Measurements from ENCODE around the gene SDR42E2. TPM values are rescaled to one million over a fixed set of nuclear protein-coding genes. Genes with fewer than 3 reads are reported as not detected.

The SDR42E2 gene
- polyA plus RNA-seq, 1 of the 3 experiments (the other 2 are of a cell fraction): not detected

DNA sequence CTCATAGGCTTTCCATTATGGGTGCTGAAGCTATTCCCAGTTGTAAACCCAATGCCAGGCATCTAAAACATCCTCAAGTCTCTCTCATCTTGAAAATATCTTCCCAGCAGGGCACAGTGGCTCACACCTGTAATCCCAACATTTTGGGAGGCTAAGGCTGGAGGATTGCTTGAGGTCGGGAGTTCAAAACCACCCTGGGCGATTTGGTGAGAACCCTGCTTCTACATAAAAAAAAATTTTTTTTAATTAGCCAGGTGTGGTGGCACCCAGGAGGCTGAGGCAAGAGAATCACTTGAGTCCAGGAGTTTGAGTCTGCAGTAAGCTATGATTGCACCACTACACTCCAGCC lies 30.7 kb downstream of the SDR42E2 start:
- Histone ChIP-seq H3K9me2 (no peaks in the 10 kb centered on the region), H3K36me3 (replicated peaks in 1 of 2; ENCODE audit: control insufficient read depth in 1 of 2, insufficient read depth in 2 of 2, low read length in 1 of 2) (no peaks in the 10 kb centered on the region), H3K4me2 (no peak overlapping the region), H3K27me3 (ENCODE audit: insufficient read depth) (no peaks in the 10 kb centered on the region), H3K4me3 (ENCODE audit: low read depth in 2 of 2, low read length in 1 of 2) (no peak overlapping the region), H3F3A (replicated peaks; ENCODE audit: insufficient read depth) (peaks cover 23% of the 10 kb centered on the region), H3K9ac (no peak overlapping the region), H3K9me3 (no peaks in the 10 kb centered on the region), H2AFZ (ENCODE audit: low read depth) (no peak overlapping the region), H4K20me1 (ENCODE audit: insufficient read depth) (no peaks in the 10 kb centered on the region), H3K79me2 (ENCODE audit: insufficient read depth) (no peaks in the 10 kb centered on the region), H3K27ac (ENCODE audit: low read depth in 2 of 2, low read length in 1 of 2) (no peak overlapping the region), H3K4me1 (ENCODE audit: control insufficient read depth in 1 of 2, insufficient read depth in 2 of 2, low read depth in 1 of 2, low read length in 1 of 2) (peaks cover 3 to 26% of the 10 kb centered on the region in 2 experiments; a peak in 2 of 4 replicates)
- 83% methylated on average over 2 of the region's 2 CpGs for WGBS (ENCODE audit: low lambda C conversion rate)
- TF ChIP-seq RAD21 (IDR thresholded peaks at IDR 0.05; ENCODE audit: low read length): no peak
- TF ChIP-seq, protein P1, sequence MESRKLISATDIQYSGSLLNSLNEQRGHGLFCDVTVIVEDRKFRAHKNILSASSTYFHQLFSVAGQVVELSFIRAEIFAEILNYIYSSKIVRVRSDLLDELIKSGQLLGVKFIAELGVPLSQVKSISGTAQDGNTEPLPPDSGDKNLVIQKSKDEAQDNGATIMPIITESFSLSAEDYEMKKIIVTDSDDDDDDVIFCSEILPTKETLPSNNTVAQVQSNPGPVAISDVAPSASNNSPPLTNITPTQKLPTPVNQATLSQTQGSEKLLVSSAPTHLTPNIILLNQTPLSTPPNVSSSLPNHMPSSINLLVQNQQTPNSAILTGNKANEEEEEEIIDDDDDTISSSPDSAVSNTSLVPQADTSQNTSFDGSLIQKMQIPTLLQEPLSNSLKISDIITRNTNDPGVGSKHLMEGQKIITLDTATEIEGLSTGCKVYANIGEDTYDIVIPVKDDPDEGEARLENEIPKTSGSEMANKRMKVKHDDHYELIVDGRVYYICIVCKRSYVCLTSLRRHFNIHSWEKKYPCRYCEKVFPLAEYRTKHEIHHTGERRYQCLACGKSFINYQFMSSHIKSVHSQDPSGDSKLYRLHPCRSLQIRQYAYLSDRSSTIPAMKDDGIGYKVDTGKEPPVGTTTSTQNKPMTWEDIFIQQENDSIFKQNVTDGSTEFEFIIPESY (IDR thresholded peaks at IDR 0.05; ENCODE audit: borderline replicate concordance, low read depth): no peak
- no peak for TF ChIP-seq EZH2phosphoT487 (IDR thresholded peaks at IDR 0.05; ENCODE audit: borderline replicate concordance, low read depth)
- TF ChIP-seq FOXM1 (IDR thresholded peaks at IDR 0.05; ENCODE audit: low read depth): no peak
- no peak for TF ChIP-seq TAF1 (IDR thresholded peaks at IDR 0.05; ENCODE audit: borderline replicate concordance, low read depth, low read length)
- TF ChIP-seq POLR2AphosphoS5 (IDR thresholded peaks at IDR 0.05; ENCODE audit: low read depth, low read length): no peak
- no peak for TF ChIP-seq CHD2 (IDR thresholded peaks at IDR 0.05; ENCODE audit: low read length, partially characterized antibody)
- TF ChIP-seq, protein P2, sequence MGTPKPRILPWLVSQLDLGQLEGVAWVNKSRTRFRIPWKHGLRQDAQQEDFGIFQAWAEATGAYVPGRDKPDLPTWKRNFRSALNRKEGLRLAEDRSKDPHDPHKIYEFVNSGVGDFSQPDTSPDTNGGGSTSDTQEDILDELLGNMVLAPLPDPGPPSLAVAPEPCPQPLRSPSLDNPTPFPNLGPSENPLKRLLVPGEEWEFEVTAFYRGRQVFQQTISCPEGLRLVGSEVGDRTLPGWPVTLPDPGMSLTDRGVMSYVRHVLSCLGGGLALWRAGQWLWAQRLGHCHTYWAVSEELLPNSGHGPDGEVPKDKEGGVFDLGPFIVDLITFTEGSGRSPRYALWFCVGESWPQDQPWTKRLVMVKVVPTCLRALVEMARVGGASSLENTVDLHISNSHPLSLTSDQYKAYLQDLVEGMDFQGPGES (IDR thresholded peaks at IDR 0.05; ENCODE audit: low read depth, low read length): no peak
- no peak for TF ChIP-seq ELF1 (IDR thresholded peaks at IDR 0.05)
- TF ChIP-seq GABPA (IDR thresholded peaks at IDR 0.05; ENCODE audit: low read depth): no peak
- no peak for TF ChIP-seq YY1 (IDR thresholded peaks at IDR 0.05; ENCODE audit: low read depth)
- TF ChIP-seq, protein P3, sequence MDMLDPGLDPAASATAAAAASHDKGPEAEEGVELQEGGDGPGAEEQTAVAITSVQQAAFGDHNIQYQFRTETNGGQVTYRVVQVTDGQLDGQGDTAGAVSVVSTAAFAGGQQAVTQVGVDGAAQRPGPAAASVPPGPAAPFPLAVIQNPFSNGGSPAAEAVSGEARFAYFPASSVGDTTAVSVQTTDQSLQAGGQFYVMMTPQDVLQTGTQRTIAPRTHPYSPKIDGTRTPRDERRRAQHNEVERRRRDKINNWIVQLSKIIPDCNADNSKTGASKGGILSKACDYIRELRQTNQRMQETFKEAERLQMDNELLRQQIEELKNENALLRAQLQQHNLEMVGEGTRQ (IDR thresholded peaks at IDR 0.05; ENCODE audit: borderline replicate concordance, low read depth, low read length): no peak
- no peak for TF ChIP-seq USF1 (IDR thresholded peaks at IDR 0.05; ENCODE audit: borderline replicate concordance, low read depth)
- TF ChIP-seq EP300 (IDR thresholded peaks at IDR 0.05; ENCODE audit: borderline replicate concordance in 1 of 2, low read depth in 1 of 2, low read length in 1 of 2): no peak
- TF ChIP-seq, protein P4, sequence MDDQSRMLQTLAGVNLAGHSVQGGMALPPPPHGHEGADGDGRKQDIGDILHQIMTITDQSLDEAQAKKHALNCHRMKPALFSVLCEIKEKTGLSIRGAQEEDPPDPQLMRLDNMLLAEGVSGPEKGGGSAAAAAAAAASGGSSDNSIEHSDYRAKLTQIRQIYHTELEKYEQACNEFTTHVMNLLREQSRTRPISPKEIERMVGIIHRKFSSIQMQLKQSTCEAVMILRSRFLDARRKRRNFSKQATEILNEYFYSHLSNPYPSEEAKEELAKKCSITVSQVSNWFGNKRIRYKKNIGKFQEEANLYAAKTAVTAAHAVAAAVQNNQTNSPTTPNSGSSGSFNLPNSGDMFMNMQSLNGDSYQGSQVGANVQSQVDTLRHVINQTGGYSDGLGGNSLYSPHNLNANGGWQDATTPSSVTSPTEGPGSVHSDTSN (IDR thresholded peaks at IDR 0.05): no peak
- no peak for TF ChIP-seq NFIC (IDR thresholded peaks at IDR 0.05; ENCODE audit: borderline replicate concordance)
- TF ChIP-seq FOXJ3 (CRISPR knock-in tag; IDR thresholded peaks at IDR 0.05): no peak
- no peak for TF ChIP-seq FOSL2 (IDR thresholded peaks at IDR 0.05; ENCODE audit: borderline replicate concordance, low read depth)
- no peak for TF ChIP-seq TEAD4 (IDR thresholded peaks at IDR 0.05; ENCODE audit: borderline replicate concordance, insufficient read depth)
- CTCF ChIA-PET: interaction anchor here (1.0 to 9.3 kb wide), 5 partner anchors 9 to 125 kb away, joined by 3 to 115 read pairs (median 4); partner anchors contain the start of genes EEF2K and POLR3E
- POLR2A ChIA-PET: no interaction called here
- no peak for DNase-seq

Measured in SK-N-SH (cell line).